HepG2 (cell line): ENCODE measurements around the gene ZNF343. TPM values are rescaled to one million over a fixed set of nuclear protein-coding genes. Genes with fewer than 3 reads are reported as not detected.

Source experiments
- CCAR2 ChIP-seq: fragments of 200-400 bp; formaldehyde crosslinking; optimal IDR thresholded peaks from 2 replicates; pipeline ENCODE3; 2018; ENCODE audit warnings: low read depth, mild to moderate bottlenecking, low read length, moderate library complexity
- FOXA3 ChIP-seq: IDR thresholded peaks from 2 replicates; pipeline ENCODE4 v1.6.1; 2016; ENCODE audit warnings: missing genetic modification reagents, missing compliant biosample characterization
- IKZF5 ChIP-seq: IDR thresholded peaks from 2 replicates; pipeline ENCODE4 v1.6.1; 2018; ENCODE audit warnings: missing genetic modification reagents, mild to moderate bottlenecking, missing compliant biosample characterization
- KAT8 ChIP-seq: IDR thresholded peaks from 2 replicates; pipeline ENCODE4 v1.6.1; 2016; ENCODE audit warnings: missing genetic modification reagents, missing compliant biosample characterization
- KDM3A ChIP-seq: IDR thresholded peaks from 2 replicates; pipeline ENCODE4 v1.6.1; 2018; ENCODE audit warnings: low read depth, missing compliant biosample characterization
- NR2F1 ChIP-seq, 2 experiments: fragments of 450-650 bp in 1 of 2; formaldehyde crosslinking in 1 of 2; IDR thresholded peaks; 2 replicates each; pipeline versions ENCODE4 v1.5.0 to v1.6.1; 2016 to 2020; ENCODE audit warnings: mild to moderate bottlenecking in 1 of 2, missing compliant biosample characterization in 1 of 2, missing genetic modification reagents in 1 of 2, moderate library complexity in 1 of 2
- POLR2G ChIP-seq: fragments of 200-400 bp; formaldehyde crosslinking; IDR thresholded peaks from 2 replicates; pipeline ENCODE4 v1.6.1; 2018; ENCODE audit warnings: mild to moderate bottlenecking, low read depth, low read length, moderate library complexity
- PRMT3 ChIP-seq: sonication (generic); formaldehyde crosslinking; IDR thresholded peaks from 2 replicates; pipeline ENCODE4 v1.8.1; 2022; ENCODE audit warnings: low read depth, mild to moderate bottlenecking, moderate library complexity, missing genetic modification reagents, borderline replicate concordance
- RFX3 ChIP-seq: IDR thresholded peaks from 2 replicates; pipeline ENCODE4 v1.6.1; 2016; ENCODE audit warnings: missing biosample characterization, missing genetic modification reagents
- SIN3A ChIP-seq: IDR thresholded peaks from 2 replicates; pipeline ENCODE4 v1.6.1; 2011; ENCODE audit warnings: low read depth, mild to moderate bottlenecking, control low read depth, low read length, borderline replicate concordance
- SRSF1 ChIP-seq: fragments of 200-400 bp; formaldehyde crosslinking; optimal IDR thresholded peaks from 2 replicates; pipeline ENCODE3; 2017; ENCODE audit warnings: mild to moderate bottlenecking, low read depth, low read length, moderate library complexity
- THAP11 ChIP-seq: IDR thresholded peaks from 2 replicates; pipeline ENCODE4 v1.6.1; 2016; ENCODE audit warnings: missing biosample characterization, missing genetic modification reagents
- UBTF ChIP-seq: sonication (generic); formaldehyde crosslinking; IDR thresholded peaks from 2 replicates; pipeline ENCODE4 v1.4.0; 2020; ENCODE audit warnings: mild to moderate bottlenecking, missing genetic modification reagents
- YEATS4 ChIP-seq: sonication (generic); formaldehyde crosslinking; IDR thresholded peaks from 2 replicates; pipeline ENCODE4 v1.4.0; 2020; ENCODE audit warnings: missing genetic modification reagents, borderline replicate concordance
- ZBTB3 ChIP-seq: sonication (generic); formaldehyde crosslinking; IDR thresholded peaks from 2 replicates; pipeline ENCODE4 v1.4.0; 2020; ENCODE audit warnings: low read depth, mild to moderate bottlenecking, moderate library complexity, missing genetic modification reagents, borderline replicate concordance
- ZBTB34 ChIP-seq: sonication (generic); formaldehyde crosslinking; IDR thresholded peaks from 2 replicates; pipeline ENCODE4 v1.8.0; 2022; ENCODE audit warnings: mild to moderate bottlenecking, missing genetic modification reagents
- ZFP91 ChIP-seq: sonication (generic); formaldehyde crosslinking; IDR thresholded peaks from 2 replicates; pipeline ENCODE4 v1.9.0; 2022; ENCODE audit warnings: missing genetic modification reagents, mild to moderate bottlenecking, borderline replicate concordance
- ZNF317 ChIP-seq: sonication (generic); formaldehyde crosslinking; IDR thresholded peaks from 2 replicates; pipeline ENCODE4 v1.5.0; 2020; ENCODE audit warnings: mild to moderate bottlenecking, missing genetic modification reagents
- ZNF430 ChIP-seq: sonication (generic); formaldehyde crosslinking; IDR thresholded peaks from 2 replicates; pipeline ENCODE4 v1.9.0; 2021; ENCODE audit warnings: mild to moderate bottlenecking, missing genetic modification reagents
- ZNF501 ChIP-seq: sonication (generic); formaldehyde crosslinking; IDR thresholded peaks from 2 replicates; pipeline ENCODE4 v1.5.1; 2020; ENCODE audit warnings: mild to moderate bottlenecking, moderate library complexity, missing genetic modification reagents
- ZNF720 ChIP-seq: sonication (generic); formaldehyde crosslinking; IDR thresholded peaks from 2 replicates; pipeline ENCODE4 v1.4.0; 2020; ENCODE audit warnings: missing genetic modification reagents
- ZNF839 ChIP-seq: sonication (generic); formaldehyde crosslinking; IDR thresholded peaks from 2 replicates; pipeline ENCODE4 v1.4.0; 2020; ENCODE audit warnings: missing genetic modification reagents, mild to moderate bottlenecking, borderline replicate concordance
- ZNF850 ChIP-seq: sonication (generic); formaldehyde crosslinking; conservative IDR thresholded peaks from 2 replicates; pipeline ENCODE4 v1.9.0; 2021; ENCODE audit warnings: mild to moderate bottlenecking, missing genetic modification reagents
- polyA plus RNA-seq, 8 experiments: library from polyadenylated mRNA; depleted of rRNA in 3 of 8; stranded (reverse) in 7 of 8; unstranded in 1 of 8; fragments of >200 nt; fragmentation: Illumina TruSeq in 4 of 8; extraction: Trizol in 4 of 8; gene quantifications; 2 replicates each; pipeline versions ENCODE4 v1.2.1 to v1.2.3, GENCODE V29; 2011 to 2016; ENCODE audit warnings: low read depth in 4 of 8, missing spikeins in 1 of 8, mixed read lengths in 1 of 8; ENCODE audit not compliant: insufficient read depth in 1 of 8
- total RNA-seq, 5 experiments: library from RNA; depleted of rRNA; stranded (reverse); fragments of >200 nt; fragmentation: Illumina TruSeq; extraction: Trizol; gene quantifications; 2 replicates each; pipeline ENCODE4 v1.2.3, GENCODE V29; 2016; ENCODE audit warnings: low read depth in 1 of 5

The ZNF343 gene
- total and polyA plus RNA-seq, 2 of the 13 experiments (the other 11 are each of a cell fraction or from before 2014, with no cell fraction given): 16.4 to 22.1 TPM

- TF ChIP-seq THAP11 (CRISPR knock-in tag) (peak; percentile 11), ZBTB3 (CRISPR knock-in tag) (0 out of 2 replicates have a peak, but pooled peaks have one; percentile 34), YEATS4 (CRISPR knock-in tag) (peak; percentile 46), SRSF1 (peak; percentile 96), RFX3 (CRISPR knock-in tag) (peak; percentile 4; the same call in 1 of the 2 replicates), POLR2G (peak; percentile 31), PRMT3 (CRISPR knock-in tag) (peak; percentile 28; the same call in 1 of the 2 replicates), SIN3A (peak; percentile 33; the same call in 1 of the 2 replicates), KDM3A (CRISPR knock-in tag) (peak; percentile 28; the same call in 1 of the 2 replicates), FOXA3 (CRISPR knock-in tag) (no peak), ZNF850 (CRISPR knock-in tag) (no peak), IKZF5 (CRISPR knock-in tag) (0 out of 2 replicates have a peak, but pooled peaks have one; percentile 6), ZFP91 (peak; percentile 50; the same call in 1 of the 2 replicates), KAT8 (CRISPR knock-in tag) (0 out of 2 replicates have a peak, but pooled peaks have one; percentile 7), ZNF839 (CRISPR knock-in tag) (peak; percentile 71; the same call in 1 of the 2 replicates), ZNF430 (CRISPR knock-in tag) (0 out of 2 replicates have a peak, but pooled peaks have one; percentile 48), CCAR2 (no peak), NR2F1 (CRISPR knock-in tag; IDR thresholded peaks at IDR 0.05) (no peak), ZNF317 (CRISPR knock-in tag) (peak; percentile 5; the same call in 1 of the 2 replicates), ZNF720 (no peak), ZNF501 (CRISPR knock-in tag) (peak; percentile 54), ZBTB34 (CRISPR knock-in tag) (peak; percentile 18; the same call in 1 of the 2 replicates), UBTF (CRISPR knock-in tag) (peak; percentile 78)
Observed at GRCh38 chr20:2524709-2525506, 16.2 kb upstream of the ZNF343 start (continued).
